ENCODE results near the gene NRCAM. TPM values are rescaled to one million over a fixed set of nuclear protein-coding genes. Genes with fewer than 3 reads are reported as not detected.
"Not testable (repeated sequence)": the region's sequence is repeated elsewhere in the genome, so short reads cannot be mapped to it uniquely, and the experiment has no call there.

The NRCAM gene
- total RNA-seq (2021) = 40.3 and 42.6 TPM in 2 replicates
- percentile 80 among the genes with signal in this experiment for Bru-seq, nascent RNA
- percentile 77 among the genes with signal in this experiment for BruChase-seq, experiment 1, labeled RNA remaining after a 2-hour chase
- BruChase-seq, experiment 2, labeled RNA remaining after a 6-hour chase = percentile 66 among the genes with signal in this experiment
- long read RNA-seq, full-length matches to known transcripts = 1 of 33 reads
- long read RNA-seq, partial matches to known transcripts = 7 of 33 reads
- long read RNA-seq, other reads (novel, unspliced or antisense) = 25 of 33 reads

GRCh38 chr7:108455998-108456677 lies at the start of gene NRCAM:
TSS of gene NRCAM (minus strand) at chr7:108456436. CDS start at chr7:108240064, 216,372 bp downstream.
- peak; percentile 44 to 91 for DNase-seq
- H3K27me3 ChIP-seq (ENCODE audit: insufficient read depth, low read depth) = no peaks in the 10 kb centered on the region
- ChIA-PET POLR2A (ENCODE audit: unreplicated experiment) (interaction anchor here (0.6 to 0.7 kb wide), 3 partner anchors 74 to 210 kb away, joined by 3 to 6 read pairs (median 4); no protein-coding TSS in a partner anchor), CTCF (interaction anchor here (0.6 kb wide), 1 partner anchor 427 kb away, joined by 3 read pairs; no protein-coding TSS in a partner anchor)
- peaks cover 10% of the 10 kb centered on the region; the same call in 1 of the 2 replicates for H3F3A ChIP-seq (ENCODE audit: insufficient read depth, low read depth)
- TF ChIP-seq EZH2 (IDR thresholded peaks at IDR 0.05; ENCODE audit: low read depth) (no peak), CTCF (conservative IDR thresholded peaks at IDR 0.05) (no peak)
- peak within 1 kb of the TSS; percentile 76 for H3K4me3 ChIP-seq
- 0 out of 2 replicates have a peak, but pooled peaks cover 17% of the 10 kb centered on the region for H3K4me1 ChIP-seq (replicated peaks; ENCODE audit: insufficient read depth)
- H3K9me2 ChIP-seq (ENCODE audit: insufficient read depth) = no peaks in the 10 kb centered on the region
- BruUV-seq (replicated peaks) = no TSS peak
- H3K4me2 ChIP-seq = peak within 1 kb of the TSS; percentile 81
- no peaks in the 10 kb centered on the region for H3K36me3 ChIP-seq (ENCODE audit: low read depth)
- intact Hi-C loops (cut with micrococcal nuclease; ENCODE audit: unreplicated experiment) = loop anchor here (1.0 to 5.0 kb wide), 3 partner anchors 115 to 210 kb away; no protein-coding TSS in a partner anchor
- no peaks in the 10 kb centered on the region for H4K20me1 ChIP-seq (ENCODE audit: insufficient read depth)
- peak within 1 kb of the TSS; percentile 93 for H2AFZ ChIP-seq
- H3K9me3 ChIP-seq (ENCODE audit: insufficient read depth, low read depth) = no peaks in the 10 kb centered on the region
- 0 out of 2 replicates have a peak, but pooled peaks cover 4% of the 10 kb centered on the region for H3K79me2 ChIP-seq (ENCODE audit: low read depth)
- no peak within 1 kb of the TSS for H3K27ac ChIP-seq

GRCh38 chr7:108504576-108504975 lies 48.3 kb upstream of the NRCAM start:
- H3K4me3 ChIP-seq; H3K36me3 ChIP-seq (ENCODE audit: low read depth); H2AFZ ChIP-seq; BruUV-seq (replicated peaks); H3K27me3 ChIP-seq (ENCODE audit: insufficient read depth, low read depth); H3K4me1 ChIP-seq (replicated peaks; ENCODE audit: insufficient read depth); POLR2A ChIA-PET (ENCODE audit: unreplicated experiment); H3K9me3 ChIP-seq (ENCODE audit: insufficient read depth, low read depth); DNase-seq; CTCF ChIA-PET; H3K79me2 ChIP-seq (ENCODE audit: low read depth); H4K20me1 ChIP-seq (ENCODE audit: insufficient read depth); intact Hi-C loops (cut with micrococcal nuclease; ENCODE audit: unreplicated experiment); H3K4me2 ChIP-seq; H3F3A ChIP-seq (ENCODE audit: insufficient read depth, low read depth); H3K9me2 ChIP-seq (ENCODE audit: insufficient read depth); H3K27ac ChIP-seq: not testable (repeated sequence)

- ChIA-PET CTCF (no interaction called here), POLR2A (ENCODE audit: unreplicated experiment) (interaction anchor here (0.7 kb wide), 2 partner anchors 12 to 233 kb away, joined by 3 to 4 read pairs; no protein-coding TSS in a partner anchor)
- H3K4me1 ChIP-seq (replicated peaks; ENCODE audit: insufficient read depth) = no peaks in the 10 kb centered on the region
- no peaks in the 10 kb centered on the region for H3K36me3 ChIP-seq (ENCODE audit: low read depth)
- H3K9me3 ChIP-seq (ENCODE audit: insufficient read depth, low read depth) = no peaks in the 10 kb centered on the region
- H3K4me2 ChIP-seq = no peak overlapping the region
- H4K20me1 ChIP-seq (ENCODE audit: insufficient read depth) = no peaks in the 10 kb centered on the region
- H3K27ac ChIP-seq = no peak overlapping the region
- no peak for TF ChIP-seq CTCF (conservative IDR thresholded peaks at IDR 0.05)
- H3F3A ChIP-seq (ENCODE audit: insufficient read depth, low read depth) = peaks cover 6% of the 10 kb centered on the region; the same call in 1 of the 2 replicates
- no peaks in the 10 kb centered on the region for H3K9me2 ChIP-seq (ENCODE audit: insufficient read depth)
- H3K79me2 ChIP-seq (ENCODE audit: low read depth) = no peaks in the 10 kb centered on the region
- intact Hi-C loops (cut with micrococcal nuclease; ENCODE audit: unreplicated experiment) = no loop called here
- no TSS peak for BruUV-seq (replicated peaks)
- DNase-seq = no peak
- H3K27me3 ChIP-seq (ENCODE audit: insufficient read depth, low read depth) = no peaks in the 10 kb centered on the region
- H2AFZ ChIP-seq = no peak overlapping the region
- H3K4me3 ChIP-seq = no peak overlapping the region
Observed at GRCh38 chr7:108503112-108504026, 47.1 kb upstream of the NRCAM start.

Measured in PC-9 (cell line).